Esophagus muscularis mucosa (tissue), 4 donors: ENCODE results near the gene MBD3.

ENCODE experiments used
- EP300 ChIP-seq: sonication (generic); formaldehyde crosslinking; IDR thresholded peaks from one replicate; pipeline ENCODE4 v1.6.1; 2017; ENCODE audit warnings: antibody characterized with exemption
- POLR2A ChIP-seq: fragments of 450-650 bp; IDR thresholded peaks from one replicate; pipeline ENCODE4 v1.6.1; 2017; ENCODE audit warnings: antibody characterized with exemption, moderate library complexity, mild to moderate bottlenecking, low read depth
- POLR2AphosphoS5 ChIP-seq, 2 donors: sonication (generic); formaldehyde crosslinking; IDR thresholded peaks; one replicate each; pipeline ENCODE4 v1.6.1; 2017; ENCODE audit warnings: antibody characterized with exemption in 2 of 2
- TF ChIP-seq, protein P1 (sequence below), 3 experiments: fragments of 200-600 bp in 2 of 3; fragments of 450-650 bp in 1 of 3; sonication (generic) in 2 of 3; IDR thresholded peaks; one replicate each; pipeline ENCODE4 v1.5.1; 2017 to 2019; ENCODE audit warnings: antibody characterized with exemption in 3 of 3, mild to moderate bottlenecking in 2 of 3, moderate library complexity in 1 of 3

DNA sequence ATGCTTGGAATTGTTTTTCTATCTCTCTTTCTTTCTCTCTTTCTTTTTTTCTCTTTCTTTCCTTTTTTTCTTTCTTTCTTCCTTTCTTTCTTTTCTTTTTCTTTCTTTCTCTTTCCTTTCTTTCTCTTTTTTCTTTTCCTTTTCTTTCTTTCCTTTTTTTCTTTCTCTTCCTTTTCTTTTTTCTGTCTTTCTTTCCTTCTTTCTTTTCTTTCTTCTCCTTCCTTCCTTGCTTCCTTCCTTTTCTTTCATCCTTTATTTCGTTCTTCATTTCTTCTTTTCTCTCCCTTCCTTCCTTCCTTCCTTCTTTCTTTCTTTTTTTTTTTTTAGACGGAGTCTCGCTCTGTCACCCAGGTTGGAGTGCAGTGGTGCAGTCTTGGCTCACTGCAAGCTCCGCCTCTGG, 22.7 kb downstream of the MBD3 start:
- TF ChIP-seq, protein P1, sequence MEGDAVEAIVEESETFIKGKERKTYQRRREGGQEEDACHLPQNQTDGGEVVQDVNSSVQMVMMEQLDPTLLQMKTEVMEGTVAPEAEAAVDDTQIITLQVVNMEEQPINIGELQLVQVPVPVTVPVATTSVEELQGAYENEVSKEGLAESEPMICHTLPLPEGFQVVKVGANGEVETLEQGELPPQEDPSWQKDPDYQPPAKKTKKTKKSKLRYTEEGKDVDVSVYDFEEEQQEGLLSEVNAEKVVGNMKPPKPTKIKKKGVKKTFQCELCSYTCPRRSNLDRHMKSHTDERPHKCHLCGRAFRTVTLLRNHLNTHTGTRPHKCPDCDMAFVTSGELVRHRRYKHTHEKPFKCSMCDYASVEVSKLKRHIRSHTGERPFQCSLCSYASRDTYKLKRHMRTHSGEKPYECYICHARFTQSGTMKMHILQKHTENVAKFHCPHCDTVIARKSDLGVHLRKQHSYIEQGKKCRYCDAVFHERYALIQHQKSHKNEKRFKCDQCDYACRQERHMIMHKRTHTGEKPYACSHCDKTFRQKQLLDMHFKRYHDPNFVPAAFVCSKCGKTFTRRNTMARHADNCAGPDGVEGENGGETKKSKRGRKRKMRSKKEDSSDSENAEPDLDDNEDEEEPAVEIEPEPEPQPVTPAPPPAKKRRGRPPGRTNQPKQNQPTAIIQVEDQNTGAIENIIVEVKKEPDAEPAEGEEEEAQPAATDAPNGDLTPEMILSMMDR (IDR thresholded peaks at IDR 0.05), result no peak
- TF ChIP-seq POLR2AphosphoS5 (IDR thresholded peaks at IDR 0.05) (no peak), POLR2A (no peak), EP300 (no peak)
